Measurements from ENCODE around the gene NAPG.
A peak's percentile ranks its signal among the peaks of the same experiment; 100 is the strongest.
"Not testable (repeated sequence)": the region's sequence is repeated elsewhere in the genome, so short reads cannot be mapped to it uniquely, and the experiment has no call there.

NAPG gene

GRCh38 chr18:10525697-10526560 is at the start of gene NAPG:
NAPG (plus strand) TSS chr18:10526027; CDS start chr18:10526103, 76 bp downstream.
- peak; percentile 100 for DNase-seq (ENCODE audit: low spot score)
- FAIRE-seq = peak; percentile 93

GRCh38 chr18:10476338-10476791 is 49.5 kb upstream of the NAPG start:
- FAIRE-seq (peak; percentile 42), DNase-seq (ENCODE audit: low spot score) (peak; percentile 81)

GRCh38 chr18:10477121-10477862 is 48.5 kb upstream of the NAPG start:
- no peak for DNase-seq (ENCODE audit: low spot score)
- no peak for FAIRE-seq

GRCh38 chr18:10477863-10478260 is 48.0 kb upstream of the NAPG start:
- DNase-seq (ENCODE audit: low spot score) = no peak
- FAIRE-seq = no peak

- DNase-seq (ENCODE audit: low spot score) (no peak), FAIRE-seq (no peak)
These were observed 44.0 kb upstream of the NAPG start for GRCh38 chr18:10481831-10482230.

- DNase-seq (ENCODE audit: low spot score) = no peak
- FAIRE-seq = no peak
These were observed 43.4 kb upstream of the NAPG start for GRCh38 chr18:10482363-10482984.

GRCh38 chr18:10482985-10483949 is 42.6 kb upstream of the NAPG start:
- FAIRE-seq (peak; percentile 37), DNase-seq (ENCODE audit: low spot score) (no peak)

- FAIRE-seq = no peak
These were observed 40.4 kb upstream of the NAPG start for GRCh38 chr18:10485475-10485874.

GRCh38 chr18:10486362-10486761 is 39.5 kb upstream of the NAPG start:
- DNase-seq (ENCODE audit: low spot score) (no peak), FAIRE-seq (no peak)

More at GRCh38 chr18:10485475-10485874, 40.4 kb upstream of the NAPG start:
- DNase-seq (ENCODE audit: low spot score) = no peak

GRCh38 chr18:10487154-10487553 is 38.7 kb upstream of the NAPG start:
- DNase-seq (ENCODE audit: low spot score) = no peak
- no peak for FAIRE-seq

GRCh38 chr18:10488017-10488416 is 37.8 kb upstream of the NAPG start:
- DNase-seq (ENCODE audit: low spot score) (no peak), FAIRE-seq (no peak)

- DNase-seq (ENCODE audit: low spot score) (peak; percentile 36), FAIRE-seq (no peak)
These were observed 35.2 kb upstream of the NAPG start for GRCh38 chr18:10490401-10491165.

GRCh38 chr18:10495936-10496335 is 29.9 kb upstream of the NAPG start:
- DNase-seq (ENCODE audit: low spot score) (no peak), FAIRE-seq (no peak)

- FAIRE-seq (no peak), DNase-seq (ENCODE audit: low spot score) (no peak)
These were observed 28.5 kb upstream of the NAPG start for GRCh38 chr18:10497206-10497749.

- peak; percentile 71 for FAIRE-seq
These were observed 26.6 kb upstream of the NAPG start for GRCh38 chr18:10499230-10499629.

GRCh38 chr18:10500038-10500437 is 25.8 kb upstream of the NAPG start:
- DNase-seq (ENCODE audit: low spot score) (no peak), FAIRE-seq (no peak)

More at GRCh38 chr18:10499230-10499629, 26.6 kb upstream of the NAPG start:
- DNase-seq (ENCODE audit: low spot score) = no peak

GRCh38 chr18:10504723-10505122 is 21.1 kb upstream of the NAPG start:
- no peak for FAIRE-seq
- DNase-seq (ENCODE audit: low spot score) = no peak

- DNase-seq (ENCODE audit: low spot score); FAIRE-seq: not testable (repeated sequence)
These were observed 19.9 kb upstream of the NAPG start for GRCh38 chr18:10505892-10506291.

- FAIRE-seq (no peak), DNase-seq (ENCODE audit: low spot score) (no peak)
These were observed 17.2 kb upstream of the NAPG start for GRCh38 chr18:10508591-10508990.

- peak; percentile 5 for FAIRE-seq
These were observed 14.6 kb upstream of the NAPG start for GRCh38 chr18:10511236-10511635.

More at GRCh38 chr18:10511236-10511635, 14.6 kb upstream of the NAPG start:
- DNase-seq (ENCODE audit: low spot score) = no peak
